AG20443 (cell line): ENCODE data around the gene EPB41L2.
"Not testable (repeated sequence)": the region's sequence is repeated elsewhere in the genome, so short reads cannot be mapped to it uniquely, and the experiment has no call there.

Experiments
- DNase-seq: peaks from one replicate; pipeline ENCODE4 v3.0.0; 2012; ENCODE audit warnings: low spot score, mixed read lengths

EPB41L2 gene

GRCh38 chr6:130838250-130838860, 224.7 kb downstream of the EPB41L2 start:
- no peak for DNase-seq

- DNase-seq = no peak
Measured at GRCh38 chr6:130837067-130837466, 226.0 kb downstream of the EPB41L2 start.

- no peak for DNase-seq
Measured at GRCh38 chr6:130836055-130836640, 226.9 kb downstream of the EPB41L2 start.

GRCh38 chr6:130834482-130835251, 228.4 kb downstream of the EPB41L2 start:
- no peak for DNase-seq

- DNase-seq = no peak
Measured at GRCh38 chr6:130833569-130833968, 229.5 kb downstream of the EPB41L2 start.

GRCh38 chr6:130831607-130832006, 231.4 kb downstream of the EPB41L2 start:
- DNase-seq = no peak

GRCh38 chr6:130829333-130829910, 233.6 kb downstream of the EPB41L2 start:
- no peak for DNase-seq

GRCh38 chr6:130827247-130828149, 235.5 kb downstream of the EPB41L2 start, which contains the start of gene SMLR1:
Gene SMLR1 (plus strand): TSS chr6:130827406. CDS start chr6:130827414, 8 bp downstream.
- DNase-seq = no peak

GRCh38 chr6:130826442-130827246, 236.4 kb downstream of the EPB41L2 start:
- no peak for DNase-seq

- no peak for DNase-seq
Measured at GRCh38 chr6:130825772-130826441, 237.1 kb downstream of the EPB41L2 start.

GRCh38 chr6:130824978-130825694, 237.9 kb downstream of the EPB41L2 start:
- no peak for DNase-seq

GRCh38 chr6:130822736-130823135, 240.3 kb downstream of the EPB41L2 start:
- no peak for DNase-seq

- no peak for DNase-seq
Measured at GRCh38 chr6:130815200-130816071, 247.6 kb downstream of the EPB41L2 start.

- no peak for DNase-seq
Measured at GRCh38 chr6:130814506-130814905, 248.5 kb downstream of the EPB41L2 start.

GRCh38 chr6:130811932-130812331, 251.1 kb downstream of the EPB41L2 start:
- no peak for DNase-seq

GRCh38 chr6:130810307-130811030, 252.6 kb downstream of the EPB41L2 start:
- DNase-seq = peak; percentile 15

GRCh38 chr6:130801368-130801767, 261.7 kb downstream of the EPB41L2 start:
- DNase-seq = not testable (repeated sequence)

GRCh38 chr6:130797061-130797460, 266.0 kb downstream of the EPB41L2 start:
- DNase-seq = no peak
